ENCODE measurements around the gene NFIC. TPM values are rescaled to one million over a fixed set of nuclear protein-coding genes. Genes with fewer than 3 reads are reported as not detected.

NFIC gene
- total RNA-seq, 1 donor from 2014 or later: 38.3 TPM

GRCh38 chr19:3483226-3483628, 116.8 kb downstream of the NFIC start, which contains the start of gene SMIM44:
Gene SMIM44 (minus strand): TSS chr19:3483441. CDS start chr19:3483403, 38 bp downstream.
- H3K27ac ChIP-seq (ENCODE audit: low read depth, low read length): no peak within 1 kb of the TSS
- FAIRE-seq: no peak

GRCh38 chr19:3491396-3492119, 125.2 kb downstream of the NFIC start:
- H3K4me2 ChIP-seq (ENCODE audit: low read length): no peak overlapping the region
- Mint-ChIP-seq H3K27ac (ENCODE audit: unreplicated experiment) (no peak overlapping the region), H3K4me3 (ENCODE audit: unreplicated experiment) (no peak overlapping the region)

More at GRCh38 chr19:3483226-3483628, 116.8 kb downstream of the NFIC start, which contains the start of gene SMIM44:
- Mint-ChIP-seq H3K4me3 (ENCODE audit: unreplicated experiment) (no peak within 1 kb of the TSS), H3K27ac (ENCODE audit: unreplicated experiment) (no peak within 1 kb of the TSS), H3K36me3 (ENCODE audit: low read depth, unreplicated experiment) (peaks cover 10% of the 10 kb centered on the region), H3K4me1 (ENCODE audit: low read depth, unreplicated experiment) (no peaks in the 10 kb centered on the region), H3K9me3 (ENCODE audit: unreplicated experiment) (no peaks in the 10 kb centered on the region), H3K27me3 (ENCODE audit: low read depth, unreplicated experiment) (peaks cover 5% of the 10 kb centered on the region)
- Histone ChIP-seq H3K36me3 (ENCODE audit: insufficient read depth, low read length) (no peaks in the 10 kb centered on the region), H3K9me3 (ENCODE audit: insufficient read depth, low read depth, low read length) (no peaks in the 10 kb centered on the region), H3K9ac (ENCODE audit: low read length) (no peak within 1 kb of the TSS), H3K79me2 (ENCODE audit: insufficient read depth, low read length) (no peaks in the 10 kb centered on the region), H3K4me1 (ENCODE audit: insufficient read depth, low read length) (no peaks in the 10 kb centered on the region), H3K4me2 (ENCODE audit: low read length) (no peak within 1 kb of the TSS), H3K4me3 (ENCODE audit: insufficient read depth, low read depth, low read length) (no peak within 1 kb of the TSS), H3K27me3 (ENCODE audit: insufficient read depth, low read length) (peaks cover 14% of the 10 kb centered on the region), H4K20me1 (ENCODE audit: insufficient read depth, low read length) (no peaks in the 10 kb centered on the region), H2AFZ (ENCODE audit: low read depth, low read length) (no peak within 1 kb of the TSS)
- DNase-seq (ENCODE audit: low read depth): no peak
- TF ChIP-seq CTCF (IDR thresholded peaks at IDR 0.05; ENCODE audit: insufficient read depth, low read depth, low read length) (no peak), EZH2 (IDR thresholded peaks at IDR 0.05; ENCODE audit: insufficient read depth, low read length) (peak; percentile 74)

More at GRCh38 chr19:3491396-3492119, 125.2 kb downstream of the NFIC start:
- H3K27ac ChIP-seq (ENCODE audit: low read depth, low read length): no peak overlapping the region
- no peaks in the 10 kb centered on the region for H3K9me3 ChIP-seq (ENCODE audit: insufficient read depth, low read depth, low read length)
- no peak overlapping the region for H2AFZ ChIP-seq (ENCODE audit: low read depth, low read length)
- Mint-ChIP-seq H3K9me3 (ENCODE audit: unreplicated experiment) (no peaks in the 10 kb centered on the region), H3K36me3 (ENCODE audit: low read depth, unreplicated experiment) (peaks cover 22% of the 10 kb centered on the region), H3K4me1 (ENCODE audit: low read depth, unreplicated experiment) (no peaks in the 10 kb centered on the region), H3K27me3 (ENCODE audit: low read depth, unreplicated experiment) (no peaks in the 10 kb centered on the region)
- DNase-seq (ENCODE audit: low read depth) (no peak), FAIRE-seq (no peak)
- TF ChIP-seq CTCF (IDR thresholded peaks at IDR 0.05; ENCODE audit: insufficient read depth, low read depth, low read length) (no peak), EZH2 (IDR thresholded peaks at IDR 0.05; ENCODE audit: insufficient read depth, low read length) (no peak)
- no peaks in the 10 kb centered on the region for H3K4me1 ChIP-seq (ENCODE audit: insufficient read depth, low read length)
- no peaks in the 10 kb centered on the region for H3K79me2 ChIP-seq (ENCODE audit: insufficient read depth, low read length)
- H4K20me1 ChIP-seq (ENCODE audit: insufficient read depth, low read length): peaks cover 4% of the 10 kb centered on the region
- no peak overlapping the region for H3K9ac ChIP-seq (ENCODE audit: low read length)
- H3K36me3 ChIP-seq (ENCODE audit: insufficient read depth, low read length): peaks cover 6% of the 10 kb centered on the region
- no peaks in the 10 kb centered on the region for H3K27me3 ChIP-seq (ENCODE audit: insufficient read depth, low read length)
- H3K4me3 ChIP-seq (ENCODE audit: insufficient read depth, low read depth, low read length): no peak overlapping the region

Measured in astrocyte (in vitro differentiated cells and primary cell).